H54 (cell line): ENCODE data around the gene ITPKB.

Experiments used
- DNase-seq: peaks from one replicate; pipeline ENCODE4 v3.0.0; 2011; ENCODE audit warnings: low spot score, mixed read lengths; ENCODE audit not compliant: insufficient read length
- FAIRE-seq: peaks from 3 replicates; lab custom pipeline; 2011; peaks lifted over from hg19 to GRCh38; lab: Jason Lieb, UNC
- POLR2A ChIP-seq: IDR thresholded peaks from 2 replicates; pipeline ENCODE4 v1.6.1; 2011; ENCODE audit warnings: low read depth, mild to moderate bottlenecking, low read length

The ITPKB gene

DNA sequence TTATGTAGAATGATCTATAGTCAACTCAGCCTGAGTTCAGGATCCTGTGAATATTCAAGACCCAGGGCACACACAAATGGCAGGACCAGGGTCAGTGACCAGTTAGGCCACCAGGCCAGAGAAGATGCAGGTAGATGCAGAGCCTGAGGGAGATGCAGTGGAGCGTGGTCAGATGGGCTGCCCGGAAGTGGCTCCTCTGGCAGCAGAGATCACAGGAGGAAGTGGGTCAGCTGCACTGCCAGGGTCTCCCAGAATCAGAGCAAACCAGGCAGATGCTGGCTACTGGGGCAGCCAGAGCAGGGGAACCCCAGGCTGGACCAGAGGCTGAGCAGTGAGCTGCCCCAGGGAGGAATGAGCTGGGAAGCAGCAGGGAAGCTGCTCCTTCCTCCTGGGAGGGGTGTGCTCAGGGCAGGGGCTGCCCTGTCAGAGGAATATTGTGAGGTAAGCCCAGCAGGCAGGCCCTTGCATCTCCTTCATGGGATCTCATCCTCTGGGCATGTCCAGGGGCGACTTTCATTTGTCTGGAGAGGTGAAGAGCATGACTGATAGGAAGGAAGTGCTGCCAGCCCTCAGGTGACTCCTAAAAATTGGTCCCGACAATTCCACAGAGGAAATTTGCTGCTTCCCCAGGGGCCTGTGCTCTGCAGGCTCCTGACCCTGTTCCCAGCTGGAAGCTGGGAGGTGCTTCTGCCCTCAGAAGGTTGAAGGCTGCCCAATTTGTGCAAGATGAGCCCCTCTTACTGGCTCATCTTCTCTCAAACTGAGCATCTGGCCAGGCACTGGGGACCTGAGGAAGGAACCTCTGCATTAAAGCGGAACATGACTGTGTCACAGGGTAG is 141.2 kb downstream of the ITPKB start:
- FAIRE-seq (no peak), DNase-seq (no peak)
- no peak for TF ChIP-seq POLR2A

DNA sequence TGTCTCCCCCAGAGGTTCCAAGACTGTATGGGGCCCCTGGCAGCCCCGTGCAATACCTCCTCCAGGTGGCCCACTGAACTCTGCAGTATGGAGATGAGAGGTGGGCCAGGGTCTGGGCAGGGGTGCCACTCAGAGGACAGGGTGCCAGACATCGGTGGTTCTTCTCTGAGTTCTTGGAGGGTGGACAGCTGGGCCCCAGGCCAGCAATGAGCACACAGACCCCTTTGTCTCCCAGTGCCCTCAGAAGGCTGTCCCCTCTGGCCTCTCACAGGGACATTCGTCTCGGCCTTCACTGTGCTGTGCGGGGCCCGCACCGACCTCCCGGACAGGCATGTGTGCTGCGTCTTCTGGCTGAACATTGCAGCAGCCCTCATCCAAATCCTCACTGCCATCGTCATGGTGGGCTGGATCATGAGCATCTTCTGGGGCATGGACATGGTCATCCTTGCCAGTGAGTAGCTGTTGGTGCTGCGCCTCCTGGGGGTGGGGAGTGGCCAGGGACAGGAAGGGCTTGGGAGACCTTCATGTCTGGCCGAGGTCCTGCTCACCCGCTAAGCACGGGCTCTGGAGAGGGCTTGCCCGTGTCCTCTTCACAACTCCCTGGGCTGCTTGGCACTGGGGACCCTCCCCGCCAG is 142.4 kb downstream of the ITPKB start:
- FAIRE-seq (no peak), DNase-seq (no peak)
- TF ChIP-seq POLR2A, result no peak

- DNase-seq, result no peak
- no peak for TF ChIP-seq POLR2A
- no peak for FAIRE-seq
Observed at GRCh38 chr1:226593541-226593940, 145.5 kb downstream of the ITPKB start.

DNA sequence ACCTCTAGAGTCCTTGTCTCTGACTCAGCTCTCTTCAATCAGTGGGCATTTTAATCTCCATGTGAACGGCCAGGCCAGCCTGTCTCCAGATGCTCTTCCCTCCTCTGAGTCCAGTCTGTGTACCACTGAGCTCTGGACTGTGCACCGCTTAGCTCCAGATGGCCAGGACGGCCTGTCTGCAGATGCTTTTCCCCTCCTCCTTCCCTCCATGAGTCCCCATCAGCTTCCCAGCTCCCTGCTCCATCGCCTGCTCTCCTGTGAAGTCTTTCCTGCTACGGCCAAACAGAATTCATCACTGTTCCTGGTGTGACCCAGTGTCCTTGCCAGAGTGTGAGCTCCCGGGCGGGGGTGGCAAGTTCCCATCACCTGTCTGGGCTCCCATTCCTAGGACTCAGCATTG is 148.5 kb downstream of the ITPKB start:
- DNase-seq (no peak), FAIRE-seq (no peak)
- TF ChIP-seq POLR2A, result no peak

- TF ChIP-seq POLR2A, result no peak
- FAIRE-seq (no peak), DNase-seq (no peak)
Observed at GRCh38 chr1:226589008-226589733, 149.9 kb downstream of the ITPKB start.

DNA sequence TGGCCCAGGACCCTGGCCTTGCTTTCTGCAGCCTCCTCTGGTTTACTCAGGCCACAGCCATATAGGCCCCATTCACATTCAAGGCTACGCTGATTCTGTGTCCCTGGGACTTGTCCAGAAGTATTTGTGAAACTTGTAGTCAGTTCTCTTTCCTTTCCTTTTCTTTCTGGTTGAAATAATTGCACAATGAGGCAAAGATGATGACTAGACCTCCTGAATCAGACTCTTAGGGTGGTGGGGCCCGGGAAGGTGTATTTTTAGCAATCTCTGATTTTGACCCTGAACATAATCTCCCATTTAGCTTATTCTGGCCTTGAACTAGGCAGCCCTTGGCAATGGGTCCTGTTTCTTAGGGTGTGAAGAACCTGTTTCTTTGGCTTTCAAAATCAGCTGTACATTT is 150.6 kb downstream of the ITPKB start:
- no peak for FAIRE-seq
- no peak for DNase-seq
- no peak for TF ChIP-seq POLR2A

- no peak for FAIRE-seq
Observed at GRCh38 chr1:226586650-226587422, 152.2 kb downstream of the ITPKB start.

DNA sequence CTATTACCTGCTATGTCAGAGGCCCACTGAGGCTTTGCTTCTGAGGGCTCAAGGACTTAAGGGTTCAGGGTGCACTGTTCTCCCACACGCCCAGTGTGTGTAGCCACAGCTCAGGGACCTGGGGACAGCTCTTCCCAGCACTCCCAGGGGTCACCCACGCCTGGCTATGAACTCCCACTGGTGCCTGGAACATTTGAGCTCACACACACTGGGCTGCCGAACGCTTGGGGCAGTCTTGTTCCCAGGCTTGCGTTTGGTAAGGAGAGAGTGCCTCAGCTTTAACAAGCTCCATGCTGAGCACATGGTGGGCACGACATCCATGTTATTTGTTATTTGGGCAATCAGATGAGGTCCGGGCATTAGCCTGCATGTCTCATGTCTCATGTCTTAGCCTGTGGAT is 153.0 kb downstream of the ITPKB start:
- no peak for TF ChIP-seq POLR2A
- DNase-seq (no peak), FAIRE-seq (no peak)

More at GRCh38 chr1:226586650-226587422, 152.2 kb downstream of the ITPKB start:
- no peak for DNase-seq
- no peak for TF ChIP-seq POLR2A

DNA sequence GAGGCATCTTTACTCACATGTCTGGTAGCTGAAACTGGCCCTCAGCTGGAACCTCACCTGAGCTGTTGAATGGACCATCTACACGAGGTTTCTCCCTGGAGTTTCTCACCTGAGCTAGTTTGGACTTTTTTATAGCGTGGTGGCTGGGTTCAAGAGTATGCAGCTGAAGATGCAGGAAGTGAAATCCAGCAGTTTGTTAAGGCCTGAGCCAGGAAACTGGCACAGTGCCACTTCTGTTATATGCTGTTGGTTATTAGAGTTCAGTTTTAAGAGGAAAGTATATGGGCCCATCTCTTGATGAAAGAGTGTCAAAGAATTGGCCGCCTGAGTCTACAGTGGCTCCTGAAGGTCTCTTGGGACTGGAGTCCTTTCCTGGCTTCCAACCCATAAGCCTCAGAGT is 154.9 kb downstream of the ITPKB start:
- no peak for TF ChIP-seq POLR2A
- no peak for DNase-seq
- FAIRE-seq, result no peak

DNA sequence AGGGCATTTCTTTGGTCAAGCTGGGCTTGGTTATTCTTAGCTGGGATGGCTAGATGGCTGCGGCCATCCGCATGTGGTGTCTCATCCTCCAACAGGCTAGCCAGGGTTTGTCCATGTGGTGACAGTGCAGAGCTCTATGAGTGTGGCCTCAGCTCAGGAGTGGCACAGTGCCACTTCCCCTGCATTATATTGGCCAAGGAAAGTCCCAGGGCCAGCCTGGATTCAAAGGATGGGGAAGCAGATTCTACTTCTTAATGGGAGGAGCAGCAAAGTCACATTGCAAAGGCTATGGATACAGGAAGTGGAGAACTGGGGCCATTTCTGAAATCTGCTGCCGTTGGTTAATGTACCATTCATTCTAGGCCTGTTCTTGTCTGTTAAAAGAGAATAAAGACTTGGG is 156.1 kb downstream of the ITPKB start:
- DNase-seq (no peak), FAIRE-seq (no peak)
- no peak for TF ChIP-seq POLR2A
